Measurements from ENCODE around the gene PLEKHF1.

Gene PLEKHF1

DNA sequence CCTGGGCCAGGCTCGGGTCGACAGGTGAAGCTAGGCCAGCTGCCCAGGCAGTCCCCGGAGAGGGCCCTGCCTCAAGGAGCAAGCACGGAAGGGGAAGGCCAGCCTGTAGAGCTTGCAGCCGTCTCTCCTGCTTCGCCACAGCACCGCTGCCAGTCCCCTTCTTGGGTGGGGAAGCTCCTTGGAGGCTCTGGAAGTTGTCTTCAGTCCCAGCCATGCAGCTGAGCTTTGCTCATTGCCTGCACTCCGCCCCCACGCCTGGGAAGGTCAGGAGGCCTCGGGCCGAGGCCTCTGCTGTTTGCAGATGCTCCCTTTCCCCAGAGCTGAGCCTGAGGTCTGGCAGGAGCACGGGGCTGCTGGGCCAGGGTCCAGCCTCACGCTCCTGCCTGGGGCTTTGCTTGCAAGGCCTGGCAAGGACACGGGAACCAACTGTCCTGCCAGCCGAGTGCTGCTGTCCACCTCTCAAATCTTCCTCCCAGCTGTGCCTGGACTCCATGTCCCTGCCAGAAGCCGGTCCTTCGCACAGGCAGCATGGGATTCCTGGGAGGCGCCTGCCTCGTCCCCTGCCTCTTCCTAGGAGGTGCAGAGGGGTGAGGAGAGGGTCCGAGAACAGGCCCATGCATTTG is 13.3 kb downstream of the PLEKHF1 start:
- Histone ChIP-seq H3K9me3 (ENCODE audit: control extremely low read depth in 1 of 5, control insufficient read depth in 4 of 5, insufficient read depth in 2 of 5, low read depth in 1 of 5, low read length in 4 of 5) (no peaks in the 10 kb centered on the region), H3K4me3 (ENCODE audit: control insufficient read depth in 1 of 7, extremely low read depth in 1 of 7, insufficient read depth in 4 of 7, low read depth in 2 of 7, low read length in 6 of 7) (no peak overlapping the region), H3K4me1 (ENCODE audit: control extremely low read depth in 1 of 4, control insufficient read depth in 4 of 4, insufficient read depth in 4 of 4, low read length in 3 of 4) (peaks cover 0 to 41% (median 27%) of the 10 kb centered on the region in 4 experiments), H3K27me3 (replicated peaks in 2 of 5; ENCODE audit: control insufficient read depth in 4 of 5, insufficient read depth in 5 of 5, low read length in 4 of 5) (no peaks in the 10 kb centered on the region), H3K36me3 (ENCODE audit: control insufficient read depth in 4 of 4, insufficient read depth in 4 of 4, low read length in 3 of 4) (peaks cover 0 to 28% (median 13%) of the 10 kb centered on the region in 4 experiments), H3K27ac (ENCODE audit: insufficient read depth in 1 of 2, low read depth in 1 of 2, low read length in 2 of 2, poor library complexity in 1 of 2, severe bottlenecking in 2 of 2) (no peak overlapping the region)
- CTCF ChIA-PET = interaction anchor here (0.8 to 8.1 kb wide), 4 partner anchors 12 to 68 kb away, joined by 3 to 69 read pairs (median 8); partner anchors contain the start of gene PLEKHF1
- POLR2A ChIA-PET = interaction anchor here (0.6 to 0.9 kb wide), 2 partner anchors 68 to 202 kb away, joined by 3 to 4 read pairs; no protein-coding TSS in a partner anchor
- DNase-seq = no peak
- whole genome bisulfite sequencing (ENCODE audit: insufficient coverage) = 96% methylated on average over 15 of the region's 20 CpGs

DNA sequence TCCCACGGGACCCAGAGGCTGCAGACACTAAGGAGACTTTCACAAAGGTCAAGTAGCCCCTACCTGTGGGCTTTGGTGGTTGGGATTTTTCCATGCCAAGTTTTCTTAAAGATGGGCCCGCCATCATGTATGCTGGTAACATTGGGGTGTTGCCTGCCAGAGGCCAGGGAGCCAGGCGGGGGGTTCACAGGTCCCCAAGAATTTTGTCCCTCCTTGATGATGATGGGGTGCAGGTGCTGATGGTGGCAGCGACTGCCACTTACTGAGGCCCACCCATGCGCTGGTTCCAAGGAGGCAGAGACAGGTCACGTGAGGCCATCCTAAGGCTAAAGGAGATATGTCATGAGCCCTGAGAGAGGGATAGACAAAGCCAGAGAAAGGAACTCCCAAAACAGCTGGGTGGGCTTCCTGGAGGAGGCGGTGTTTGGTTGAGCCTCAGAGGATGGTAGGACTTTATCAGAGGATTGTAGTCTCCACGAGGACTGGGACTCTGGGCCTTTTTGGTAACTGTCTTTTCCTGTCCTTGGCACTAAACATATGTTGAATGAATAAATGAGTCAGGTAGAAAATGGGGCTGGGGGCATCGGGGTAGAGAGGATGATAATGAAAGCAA is 14.4 kb downstream of the PLEKHF1 start:
- Histone ChIP-seq H3K27ac (ENCODE audit: insufficient read depth in 1 of 2, low read depth in 1 of 2, low read length in 2 of 2, poor library complexity in 1 of 2, severe bottlenecking in 2 of 2) (peak overlapping the region in 1 of 2 experiments; percentile 4), H3K36me3 (ENCODE audit: control insufficient read depth in 4 of 4, insufficient read depth in 4 of 4, low read length in 3 of 4) (peaks cover 0 to 19% (median 8%) of the 10 kb centered on the region in 4 experiments), H3K4me1 (ENCODE audit: control extremely low read depth in 1 of 4, control insufficient read depth in 4 of 4, insufficient read depth in 4 of 4, low read length in 3 of 4) (peaks cover 0 to 38% (median 27%) of the 10 kb centered on the region in 4 experiments), H3K4me3 (ENCODE audit: control insufficient read depth in 1 of 7, extremely low read depth in 1 of 7, insufficient read depth in 4 of 7, low read depth in 2 of 7, low read length in 6 of 7) (peak overlapping the region in 1 of 7 experiments; percentile 23), H3K27me3 (replicated peaks in 2 of 5; ENCODE audit: control insufficient read depth in 4 of 5, insufficient read depth in 5 of 5, low read length in 4 of 5) (no peaks in the 10 kb centered on the region), H3K9me3 (ENCODE audit: control extremely low read depth in 1 of 5, control insufficient read depth in 4 of 5, insufficient read depth in 2 of 5, low read depth in 1 of 5, low read length in 4 of 5) (no peaks in the 10 kb centered on the region)
- ChIA-PET CTCF (interaction anchor here (1.0 to 8.1 kb wide), 4 partner anchors 8 to 69 kb away, joined by 4 to 69 read pairs (median 4); partner anchors contain the start of gene PLEKHF1), POLR2A (no interaction called here)
- 86% methylated on average over 9 of the region's 9 CpGs for WGBS (ENCODE audit: insufficient coverage)
- no peak for DNase-seq

DNA sequence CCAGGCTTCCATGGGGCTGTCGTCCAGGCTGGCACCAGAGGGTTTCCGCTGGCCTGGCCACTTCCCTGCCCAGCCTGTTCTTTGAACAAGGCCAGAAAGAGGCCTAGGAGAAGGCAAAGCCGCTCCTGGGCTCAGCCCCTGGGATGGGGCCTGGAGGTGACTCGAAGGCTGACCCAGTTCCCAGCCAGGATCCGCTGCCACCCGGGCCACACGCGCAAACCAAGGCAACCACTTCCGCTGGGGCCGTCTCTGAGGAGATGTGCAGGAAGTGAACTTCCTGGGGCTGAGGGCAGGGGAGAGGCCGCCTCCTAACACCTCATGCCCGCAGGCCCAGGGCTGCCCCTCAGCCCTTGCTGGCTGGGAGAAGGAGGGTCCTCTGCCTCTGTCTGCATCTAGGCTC is 15.2 kb downstream of the PLEKHF1 start:
- H3K27ac ChIP-seq (ENCODE audit: insufficient read depth in 1 of 2, low read depth in 1 of 2, low read length in 2 of 2, poor library complexity in 1 of 2, severe bottlenecking in 2 of 2) = peak overlapping the region in 1 of 2 experiments; percentile 4
- peaks cover 0 to 38% (median 30%) of the 10 kb centered on the region in 4 experiments for H3K4me1 ChIP-seq (ENCODE audit: control extremely low read depth in 1 of 4, control insufficient read depth in 4 of 4, insufficient read depth in 4 of 4, low read length in 3 of 4)
- DNase-seq = peak; percentile 80 to 85 (median 83)

DNA sequence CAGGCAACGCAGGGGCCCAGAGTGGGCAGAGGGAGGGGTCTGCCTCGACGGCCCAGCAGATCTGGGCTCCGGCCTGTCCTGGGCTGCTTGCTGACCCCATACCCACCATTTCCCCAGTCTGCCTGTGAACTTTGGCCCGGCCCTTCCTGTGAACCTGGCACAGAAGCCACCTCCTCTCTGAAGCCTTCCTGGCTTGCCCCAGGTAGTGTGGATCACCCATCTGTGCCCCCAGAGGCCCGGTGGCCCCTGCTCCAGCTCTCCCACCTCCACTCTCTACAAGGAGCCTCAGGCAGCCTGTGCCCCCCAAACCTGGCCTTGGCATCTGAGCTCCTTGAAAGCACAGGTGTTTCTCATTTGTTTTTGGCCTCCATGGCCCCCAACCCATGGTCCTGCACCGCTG is 15.7 kb downstream of the PLEKHF1 start:
- CTCF ChIA-PET = interaction anchor here (1.5 to 8.1 kb wide), 6 partner anchors 8 to 70 kb away, joined by 4 to 69 read pairs (median 7); partner anchors contain the start of gene PLEKHF1
- no peak for DNase-seq
- Histone ChIP-seq H3K27ac (ENCODE audit: insufficient read depth in 1 of 2, low read depth in 1 of 2, low read length in 2 of 2, poor library complexity in 1 of 2, severe bottlenecking in 2 of 2) (no peak overlapping the region), H3K4me3 (ENCODE audit: control insufficient read depth in 1 of 7, extremely low read depth in 1 of 7, insufficient read depth in 4 of 7, low read depth in 2 of 7, low read length in 6 of 7) (peak overlapping the region in 2 of 7 experiments; percentile 13 to 45), H3K27me3 (replicated peaks in 2 of 5; ENCODE audit: control insufficient read depth in 4 of 5, insufficient read depth in 5 of 5, low read length in 4 of 5) (no peaks in the 10 kb centered on the region), H3K9me3 (ENCODE audit: control extremely low read depth in 1 of 5, control insufficient read depth in 4 of 5, insufficient read depth in 2 of 5, low read depth in 1 of 5, low read length in 4 of 5) (no peaks in the 10 kb centered on the region), H3K36me3 (ENCODE audit: control insufficient read depth in 4 of 4, insufficient read depth in 4 of 4, low read length in 3 of 4) (peaks cover 0 to 6% (median 2%) of the 10 kb centered on the region in 4 experiments), H3K4me1 (ENCODE audit: control extremely low read depth in 1 of 4, control insufficient read depth in 4 of 4, insufficient read depth in 4 of 4, low read length in 3 of 4) (peaks cover 0 to 38% (median 31%) of the 10 kb centered on the region in 4 experiments)
- 50% methylated on average over 7 of the region's 7 CpGs for WGBS (ENCODE audit: insufficient coverage)
- POLR2A ChIA-PET = no interaction called here

More for the DNA sequence above, 15.2 kb downstream of the PLEKHF1 start:
- CTCF ChIA-PET = interaction anchor here (1.0 to 8.1 kb wide), 7 partner anchors 9 to 70 kb away, joined by 4 to 69 read pairs (median 4); partner anchors contain the start of gene PLEKHF1
- Histone ChIP-seq H3K4me3 (ENCODE audit: control insufficient read depth in 1 of 7, extremely low read depth in 1 of 7, insufficient read depth in 4 of 7, low read depth in 2 of 7, low read length in 6 of 7) (peak overlapping the region in 3 of 7 experiments; percentile 13 to 45 (median 23)), H3K27me3 (replicated peaks in 2 of 5; ENCODE audit: control insufficient read depth in 4 of 5, insufficient read depth in 5 of 5, low read length in 4 of 5) (no peaks in the 10 kb centered on the region), H3K36me3 (ENCODE audit: control insufficient read depth in 4 of 4, insufficient read depth in 4 of 4, low read length in 3 of 4) (peaks cover 0 to 11% (median 5%) of the 10 kb centered on the region in 4 experiments), H3K9me3 (ENCODE audit: control extremely low read depth in 1 of 5, control insufficient read depth in 4 of 5, insufficient read depth in 2 of 5, low read depth in 1 of 5, low read length in 4 of 5) (no peaks in the 10 kb centered on the region)
- POLR2A ChIA-PET = no interaction called here
- WGBS (ENCODE audit: insufficient coverage) = 1% methylated on average over 12 of the region's 12 CpGs

DNA sequence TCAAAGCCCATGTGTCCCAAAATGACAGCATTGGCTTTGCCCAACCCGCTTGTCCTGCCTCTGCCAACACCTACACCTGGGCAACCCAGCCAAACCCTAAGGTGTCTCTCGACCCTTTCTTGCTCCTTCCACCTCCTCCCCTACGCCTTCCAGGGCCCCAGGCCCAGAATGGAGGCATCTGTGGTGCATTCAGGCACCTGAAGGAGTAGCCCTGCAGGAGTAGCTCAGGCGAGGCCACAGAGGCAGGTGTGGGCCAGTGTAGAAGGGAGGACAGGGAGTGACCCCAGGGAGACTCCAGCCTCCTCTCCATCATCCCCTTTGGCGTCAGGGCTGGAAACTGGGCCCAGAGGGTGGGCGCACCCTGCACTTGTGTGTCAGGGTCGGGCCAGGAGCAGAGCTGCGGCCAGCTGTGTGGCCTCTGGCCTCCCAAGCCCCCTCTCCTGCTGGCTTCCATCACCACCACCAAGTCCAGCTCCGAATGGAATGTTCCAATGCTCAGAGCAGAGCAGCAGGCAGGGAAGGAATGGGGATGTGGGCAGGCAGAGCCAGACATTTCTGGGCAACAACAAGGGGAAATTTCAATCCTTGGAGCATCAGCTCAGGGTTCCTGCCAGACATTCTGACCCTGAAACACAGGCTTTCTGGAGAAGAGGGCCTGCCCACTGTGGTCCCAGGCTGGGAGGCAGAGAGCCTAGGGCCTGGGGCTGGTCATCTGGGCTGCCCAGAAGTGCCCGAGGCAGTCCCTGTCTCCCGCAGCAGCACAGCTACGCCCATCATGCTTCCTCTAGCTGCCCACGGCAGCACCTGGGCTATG is 16.4 kb downstream of the PLEKHF1 start:
- Histone ChIP-seq H3K36me3 (ENCODE audit: control insufficient read depth in 4 of 4, insufficient read depth in 4 of 4, low read length in 3 of 4) (peaks cover 0 to 4% (median 2%) of the 10 kb centered on the region in 4 experiments), H3K9me3 (ENCODE audit: control extremely low read depth in 1 of 5, control insufficient read depth in 4 of 5, insufficient read depth in 2 of 5, low read depth in 1 of 5, low read length in 4 of 5) (no peaks in the 10 kb centered on the region), H3K4me1 (ENCODE audit: control extremely low read depth in 1 of 4, control insufficient read depth in 4 of 4, insufficient read depth in 4 of 4, low read length in 3 of 4) (peaks cover 0 to 38% (median 31%) of the 10 kb centered on the region in 4 experiments), H3K27me3 (replicated peaks in 2 of 5; ENCODE audit: control insufficient read depth in 4 of 5, insufficient read depth in 5 of 5, low read length in 4 of 5) (no peaks in the 10 kb centered on the region), H3K4me3 (ENCODE audit: control insufficient read depth in 1 of 7, extremely low read depth in 1 of 7, insufficient read depth in 4 of 7, low read depth in 2 of 7, low read length in 6 of 7) (no peak overlapping the region), H3K27ac (ENCODE audit: insufficient read depth in 1 of 2, low read depth in 1 of 2, low read length in 2 of 2, poor library complexity in 1 of 2, severe bottlenecking in 2 of 2) (no peak overlapping the region)
- no peak for DNase-seq
- CTCF ChIA-PET = interaction anchor here (1.1 to 8.1 kb wide), 8 partner anchors 9 to 71 kb away, joined by 4 to 69 read pairs (median 4); partner anchors contain the start of gene PLEKHF1
- POLR2A ChIA-PET = interaction anchor here (0.6 kb wide), 1 partner anchor 167 kb away, joined by 3 read pairs; no protein-coding TSS in a partner anchor
- 94% methylated on average over 9 of the region's 13 CpGs for WGBS (ENCODE audit: insufficient coverage)

DNA sequence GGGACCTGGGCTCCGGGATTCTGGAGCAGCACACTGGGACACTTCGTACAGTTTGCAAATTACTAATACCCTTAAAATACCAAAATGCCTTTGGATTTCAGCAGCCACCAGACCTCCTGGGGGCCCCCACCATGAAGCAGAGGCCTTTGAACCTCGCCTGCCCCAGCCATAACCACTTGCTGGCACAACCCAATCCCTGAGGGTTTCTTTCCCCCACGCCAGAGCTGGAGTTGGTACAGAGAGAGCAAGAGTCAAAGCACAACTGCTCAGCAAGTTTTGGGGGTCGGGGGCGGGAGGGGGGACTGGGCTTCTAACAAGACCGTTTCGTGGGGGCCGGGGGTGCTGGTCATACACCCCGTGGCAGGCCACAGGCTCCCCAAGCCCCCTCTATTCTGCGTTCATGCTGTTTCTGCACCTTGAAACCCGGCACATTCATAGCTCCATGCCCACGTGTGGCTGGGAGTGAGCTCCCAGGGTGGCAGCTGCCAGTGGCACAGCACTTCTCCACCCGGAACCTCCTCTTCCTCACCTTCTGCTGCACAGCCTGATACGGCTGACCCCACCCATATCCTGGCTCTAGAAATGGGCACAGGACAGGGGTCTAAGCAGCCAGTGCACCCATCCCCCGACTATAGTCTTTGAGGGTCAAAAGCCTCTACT is 17.1 kb downstream of the PLEKHF1 start:
- POLR2A ChIA-PET = interaction anchor here (0.6 kb wide), 1 partner anchor 167 kb away, joined by 3 read pairs; no protein-coding TSS in a partner anchor
- no peak for DNase-seq
- 98% methylated on average over 13 of the region's 16 CpGs for WGBS (ENCODE audit: insufficient coverage)
- CTCF ChIA-PET = interaction anchor here (1.1 to 8.1 kb wide), 8 partner anchors 9 to 71 kb away, joined by 4 to 69 read pairs (median 4); partner anchors contain the start of gene PLEKHF1
- Histone ChIP-seq H3K4me3 (ENCODE audit: control insufficient read depth in 1 of 7, extremely low read depth in 1 of 7, insufficient read depth in 4 of 7, low read depth in 2 of 7, low read length in 6 of 7) (no peak overlapping the region), H3K9me3 (ENCODE audit: control extremely low read depth in 1 of 5, control insufficient read depth in 4 of 5, insufficient read depth in 2 of 5, low read depth in 1 of 5, low read length in 4 of 5) (no peaks in the 10 kb centered on the region), H3K4me1 (ENCODE audit: control extremely low read depth in 1 of 4, control insufficient read depth in 4 of 4, insufficient read depth in 4 of 4, low read length in 3 of 4) (peaks cover 0 to 39% (median 31%) of the 10 kb centered on the region in 4 experiments), H3K36me3 (ENCODE audit: control insufficient read depth in 4 of 4, insufficient read depth in 4 of 4, low read length in 3 of 4) (peaks cover 0 to under 1% (median 0%) of the 10 kb centered on the region in 4 experiments), H3K27me3 (replicated peaks in 2 of 5; ENCODE audit: control insufficient read depth in 4 of 5, insufficient read depth in 5 of 5, low read length in 4 of 5) (no peaks in the 10 kb centered on the region), H3K27ac (ENCODE audit: insufficient read depth in 1 of 2, low read depth in 1 of 2, low read length in 2 of 2, poor library complexity in 1 of 2, severe bottlenecking in 2 of 2) (no peak overlapping the region)
